Bronchial smooth muscle cell (primary cell): ENCODE results near the gene CAV2. TPM values are rescaled to one million over a fixed set of nuclear protein-coding genes. Genes with fewer than 3 reads are reported as not detected.

Experiments
- total RNA-seq: library from RNA; depleted of rRNA; stranded (reverse); fragments of >200 nt; gene quantifications from 2 replicates; pipeline ENCODE4 v1.2.1, GENCODE V29; 2014

Gene CAV2, protein sequence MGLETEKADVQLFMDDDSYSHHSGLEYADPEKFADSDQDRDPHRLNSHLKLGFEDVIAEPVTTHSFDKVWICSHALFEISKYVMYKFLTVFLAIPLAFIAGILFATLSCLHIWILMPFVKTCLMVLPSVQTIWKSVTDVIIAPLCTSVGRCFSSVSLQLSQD
- 35.8 and 61.7 TPM in 2 replicates for total RNA-seq

GRCh38 chr7:116499168-116500077, at the start of gene CAV2:
CAV2 (plus strand) TSS chr7:116499738; CDS start chr7:116499782, 44 bp downstream.

DNA sequence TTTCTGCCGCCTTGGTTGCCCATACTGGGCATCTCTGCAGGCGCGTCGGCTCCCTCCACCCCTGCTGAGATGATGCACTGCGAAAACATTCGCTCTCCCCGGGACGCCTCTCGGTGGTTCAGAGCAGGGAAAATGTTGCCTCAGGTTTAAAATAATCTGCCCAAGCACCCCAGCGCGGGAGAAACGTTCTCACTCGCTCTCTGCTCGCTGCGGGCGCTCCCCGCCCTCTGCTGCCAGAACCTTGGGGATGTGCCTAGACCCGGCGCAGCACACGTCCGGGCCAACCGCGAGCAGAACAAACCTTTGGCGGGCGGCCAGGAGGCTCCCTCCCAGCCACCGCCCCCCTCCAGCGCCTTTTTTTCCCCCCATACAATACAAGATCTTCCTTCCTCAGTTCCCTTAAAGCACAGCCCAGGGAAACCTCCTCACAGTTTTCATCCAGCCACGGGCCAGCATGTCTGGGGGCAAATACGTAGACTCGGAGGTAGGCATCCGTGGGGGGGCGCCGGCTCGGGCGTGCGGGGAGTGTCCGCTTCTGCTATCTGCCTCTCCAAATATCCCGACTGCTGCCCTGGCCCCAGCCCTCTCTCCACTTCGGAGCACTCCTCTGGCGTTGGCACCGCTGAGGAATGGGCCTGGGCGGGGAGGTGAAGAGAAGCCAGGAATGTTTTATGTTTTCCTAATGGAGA, 25.2 kb downstream of the CAV2 start, which contains the start of gene CAV1:
TSS of gene CAV1 (plus strand) at position 428 of the 689 bp plus-strand sequence. CDS start at position 455, 27 bp downstream.

Other genes starting within 250 kb of the CAV2 start
- gene CAV1, start 25.3 kb downstream of the CAV2 start, total RNA-seq, result 273 and 450 TPM in 2 replicates
- gene MET, start 172.5 kb downstream of the CAV2 start, total RNA-seq, result 13.1 and 20.2 TPM in 2 replicates